ENCODE data around the gene INPP4B. TPM values are rescaled to one million over a fixed set of nuclear protein-coding genes. Genes with fewer than 3 reads are reported as not detected.

INPP4B gene
- polyA plus RNA-seq, 1 of the 3 experiments (the other 2 are of a cell fraction) = 0.08 TPM

- H3F3A ChIP-seq (replicated peaks; ENCODE audit: insufficient read depth) = no peaks in the 10 kb centered on the region
- no peak overlapping the region for H3K4me2 ChIP-seq
- no peak overlapping the region for H3K4me3 ChIP-seq (ENCODE audit: low read depth in 2 of 2, low read length in 1 of 2)
- peaks cover 0 to 12% of the 10 kb centered on the region in 2 experiments; a peak in 1 of 4 replicates for H3K4me1 ChIP-seq (ENCODE audit: control insufficient read depth in 1 of 2, insufficient read depth in 2 of 2, low read depth in 1 of 2, low read length in 1 of 2)
- POLR2A ChIA-PET = no interaction called here
- no peak overlapping the region for H2AFZ ChIP-seq (ENCODE audit: low read depth)
- H3K9me2 ChIP-seq = no peaks in the 10 kb centered on the region
- no peaks in the 10 kb centered on the region for H4K20me1 ChIP-seq (ENCODE audit: insufficient read depth)
- CTCF ChIA-PET = interaction anchor here (0.6 to 6.2 kb wide), 3 partner anchors 309 to 514 kb away, joined by 3 to 55 read pairs (median 3); no protein-coding TSS in a partner anchor
- H3K27me3 ChIP-seq (ENCODE audit: insufficient read depth) = no peaks in the 10 kb centered on the region
- TF ChIP-seq, protein P1, sequence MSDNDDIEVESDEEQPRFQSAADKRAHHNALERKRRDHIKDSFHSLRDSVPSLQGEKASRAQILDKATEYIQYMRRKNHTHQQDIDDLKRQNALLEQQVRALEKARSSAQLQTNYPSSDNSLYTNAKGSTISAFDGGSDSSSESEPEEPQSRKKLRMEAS (IDR thresholded peaks at IDR 0.05; ENCODE audit: low read depth) = no peak
- no peak for TF ChIP-seq NRF1 (IDR thresholded peaks at IDR 0.05; ENCODE audit: low read depth, low read length)
- TF ChIP-seq TAF1 (IDR thresholded peaks at IDR 0.05; ENCODE audit: borderline replicate concordance, low read depth, low read length) = no peak
- TF ChIP-seq GABPA (IDR thresholded peaks at IDR 0.05; ENCODE audit: low read depth) = no peak
- no peaks in the 10 kb centered on the region for H3K9me3 ChIP-seq
- 71% methylated on average over 1 of the region's 1 CpG for WGBS (ENCODE audit: low lambda C conversion rate)
- no peak for DNase-seq
- H3K27ac ChIP-seq (ENCODE audit: low read depth in 2 of 2, low read length in 1 of 2) = no peak overlapping the region
- H3K36me3 ChIP-seq (replicated peaks in 1 of 2; ENCODE audit: control insufficient read depth in 1 of 2, insufficient read depth in 2 of 2, low read length in 1 of 2) = no peaks in the 10 kb centered on the region
- H3K79me2 ChIP-seq (ENCODE audit: insufficient read depth) = no peaks in the 10 kb centered on the region
- no peak overlapping the region for H3K9ac ChIP-seq
These were observed 490.6 kb downstream of the INPP4B start for GRCh38 chr4:142355421-142355930.

GRCh38 chr4:142354794-142355420, 491.2 kb downstream of the INPP4B start:
- Histone ChIP-seq H3K4me2 (no peak overlapping the region), H3K9ac (no peak overlapping the region), H3K9me2 (no peaks in the 10 kb centered on the region), H2AFZ (ENCODE audit: low read depth) (no peak overlapping the region), H3K4me1 (ENCODE audit: control insufficient read depth in 1 of 2, insufficient read depth in 2 of 2, low read depth in 1 of 2, low read length in 1 of 2) (peaks cover 0 to 12% of the 10 kb centered on the region in 2 experiments; a peak in 1 of 4 replicates), H3K27me3 (ENCODE audit: insufficient read depth) (no peaks in the 10 kb centered on the region), H3F3A (replicated peaks; ENCODE audit: insufficient read depth) (no peaks in the 10 kb centered on the region), H4K20me1 (ENCODE audit: insufficient read depth) (no peaks in the 10 kb centered on the region), H3K9me3 (no peaks in the 10 kb centered on the region), H3K79me2 (ENCODE audit: insufficient read depth) (no peaks in the 10 kb centered on the region), H3K27ac (ENCODE audit: low read depth in 2 of 2, low read length in 1 of 2) (no peak overlapping the region), H3K36me3 (replicated peaks in 1 of 2; ENCODE audit: control insufficient read depth in 1 of 2, insufficient read depth in 2 of 2, low read length in 1 of 2) (no peaks in the 10 kb centered on the region), H3K4me3 (ENCODE audit: low read depth in 2 of 2, low read length in 1 of 2) (no peak overlapping the region)
- WGBS (ENCODE audit: low lambda C conversion rate) = 94% methylated on average over 8 of the region's 8 CpGs
- POLR2A ChIA-PET = no interaction called here
- CTCF ChIA-PET = interaction anchor here (0.7 to 6.2 kb wide), 6 partner anchors 11 to 491 kb away, joined by 3 to 55 read pairs (median 6); partner anchors contain the start of gene INPP4B
- no peak for DNase-seq
- TF ChIP-seq, protein P1 (IDR thresholded peaks at IDR 0.05; ENCODE audit: low read depth) = no peak
- TF ChIP-seq FOXM1 (IDR thresholded peaks at IDR 0.05; ENCODE audit: low read depth) = no peak
- no peak for TF ChIP-seq TAF1 (IDR thresholded peaks at IDR 0.05; ENCODE audit: borderline replicate concordance, low read depth, low read length)
- no peak for TF ChIP-seq EZH2phosphoT487 (IDR thresholded peaks at IDR 0.05; ENCODE audit: borderline replicate concordance, low read depth)
- TF ChIP-seq RXRA (IDR thresholded peaks at IDR 0.05; ENCODE audit: borderline replicate concordance, low read depth) = no peak
- no peak for TF ChIP-seq POLR2AphosphoS5 (IDR thresholded peaks at IDR 0.05; ENCODE audit: low read depth, low read length)
- no peak for TF ChIP-seq NRF1 (IDR thresholded peaks at IDR 0.05; ENCODE audit: low read depth, low read length)
- TF ChIP-seq JUND (IDR thresholded peaks at IDR 0.05) = no peak
- TF ChIP-seq SMC3 (IDR thresholded peaks at IDR 0.05; ENCODE audit: low read depth, low read length) = no peak
- TF ChIP-seq, protein P2, sequence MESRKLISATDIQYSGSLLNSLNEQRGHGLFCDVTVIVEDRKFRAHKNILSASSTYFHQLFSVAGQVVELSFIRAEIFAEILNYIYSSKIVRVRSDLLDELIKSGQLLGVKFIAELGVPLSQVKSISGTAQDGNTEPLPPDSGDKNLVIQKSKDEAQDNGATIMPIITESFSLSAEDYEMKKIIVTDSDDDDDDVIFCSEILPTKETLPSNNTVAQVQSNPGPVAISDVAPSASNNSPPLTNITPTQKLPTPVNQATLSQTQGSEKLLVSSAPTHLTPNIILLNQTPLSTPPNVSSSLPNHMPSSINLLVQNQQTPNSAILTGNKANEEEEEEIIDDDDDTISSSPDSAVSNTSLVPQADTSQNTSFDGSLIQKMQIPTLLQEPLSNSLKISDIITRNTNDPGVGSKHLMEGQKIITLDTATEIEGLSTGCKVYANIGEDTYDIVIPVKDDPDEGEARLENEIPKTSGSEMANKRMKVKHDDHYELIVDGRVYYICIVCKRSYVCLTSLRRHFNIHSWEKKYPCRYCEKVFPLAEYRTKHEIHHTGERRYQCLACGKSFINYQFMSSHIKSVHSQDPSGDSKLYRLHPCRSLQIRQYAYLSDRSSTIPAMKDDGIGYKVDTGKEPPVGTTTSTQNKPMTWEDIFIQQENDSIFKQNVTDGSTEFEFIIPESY (IDR thresholded peaks at IDR 0.05; ENCODE audit: borderline replicate concordance, low read depth) = no peak
- no peak for TF ChIP-seq NFIC (IDR thresholded peaks at IDR 0.05; ENCODE audit: borderline replicate concordance)
- no peak for TF ChIP-seq REST (IDR thresholded peaks at IDR 0.05; ENCODE audit: low read depth, low read length)
- TF ChIP-seq MEF2A (IDR thresholded peaks at IDR 0.05; ENCODE audit: borderline replicate concordance, low read depth) = no peak
- TF ChIP-seq TEAD4 (IDR thresholded peaks at IDR 0.05; ENCODE audit: borderline replicate concordance, insufficient read depth) = no peak
- no peak for TF ChIP-seq EP300 (IDR thresholded peaks at IDR 0.05; ENCODE audit: borderline replicate concordance in 1 of 2, low read depth in 1 of 2, low read length in 1 of 2)
- no peak for TF ChIP-seq TCF12 (IDR thresholded peaks at IDR 0.05)
- no peak for TF ChIP-seq RCOR1 (IDR thresholded peaks at IDR 0.05; ENCODE audit: low read length)
- TF ChIP-seq IRF3 (IDR thresholded peaks at IDR 0.05; ENCODE audit: low read depth, low read length) = no peak
- no peak for TF ChIP-seq CHD2 (IDR thresholded peaks at IDR 0.05; ENCODE audit: low read length, partially characterized antibody)
